Measurements from ENCODE around the gene SOX11. TPM values are rescaled to one million over a fixed set of nuclear protein-coding genes. Genes with fewer than 3 reads are reported as not detected.

The SOX11 gene
- total and polyA plus RNA-seq, 2 of the 8 experiments (the other 6 are each of a cell fraction or from before 2014, with no cell fraction given) = 9.0 to 55.6 TPM

DNA sequence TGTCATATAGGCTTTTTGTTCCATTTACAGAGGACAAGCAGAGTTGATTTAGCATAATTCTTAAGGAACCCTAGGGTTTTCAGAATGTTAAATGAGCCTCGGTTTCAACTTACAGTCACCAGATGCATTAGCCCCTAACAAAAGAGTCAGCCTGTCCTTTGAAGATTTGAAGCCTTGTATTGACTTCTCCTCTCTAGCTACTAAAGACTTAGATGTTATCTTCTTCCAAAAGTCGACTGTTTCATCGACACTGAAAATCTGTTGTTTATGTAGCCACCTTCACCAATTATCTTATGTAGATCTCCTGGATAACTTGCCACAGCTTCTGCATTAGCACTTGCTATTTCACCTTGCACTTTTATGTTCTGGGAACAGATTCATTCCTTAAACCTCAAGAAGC is 31.6 kb upstream of the SOX11 start:
- no peak overlapping the region for H2BK20ac ChIP-seq (ENCODE audit: low read length)
- no peaks in the 10 kb centered on the region for H4K20me1 ChIP-seq (replicated peaks in 1 of 2; ENCODE audit: control insufficient read depth in 1 of 2, insufficient read depth in 2 of 2, low read length in 2 of 2)
- ChIA-PET CTCF (ENCODE audit: partially characterized antibody) (no interaction called here), POLR2A (ENCODE audit: partially characterized antibody) (no interaction called here)
- H2AFZ ChIP-seq (ENCODE audit: low read length) = no peak overlapping the region
- no peaks in the 10 kb centered on the region for H3K27me3 ChIP-seq (replicated peaks in 1 of 4; ENCODE audit: control insufficient read depth in 3 of 4, extremely low read depth in 1 of 4, insufficient read depth in 3 of 4, low read length in 3 of 4)
- DNase-seq (ENCODE audit: low read depth in 1 of 2, low spot score in 2 of 2) = no peak
- H3K9me3 ChIP-seq (ENCODE audit: insufficient read depth in 2 of 2, low read depth in 1 of 2, low read length in 1 of 2) = peaks cover 3 to 5% of the 10 kb centered on the region in 2 experiments; a peak in 3 of 4 replicates
- H4K8ac ChIP-seq (ENCODE audit: extremely low read depth, insufficient read depth, low read length) = no peak overlapping the region
- no peak overlapping the region for H2BK15ac ChIP-seq (ENCODE audit: low read length)
- H2BK12ac ChIP-seq (ENCODE audit: low read depth, low read length) = no peak overlapping the region
- H2BK5ac ChIP-seq (ENCODE audit: low read depth, low read length) = no peak overlapping the region
- H2BK120ac ChIP-seq (replicated peaks; ENCODE audit: low read depth, low read length) = no peak overlapping the region
- no peak overlapping the region for H2AK5ac ChIP-seq (ENCODE audit: low read depth, low read length)
- 84% methylated on average over 3 of the region's 3 CpGs; no CpG with 5 or more reads in 1 of the 2 experiments for WGBS, 2 experiments (ENCODE audit: extremely low coverage in 1 of 2, insufficient coverage in 1 of 2, insufficient read length in 1 of 2, insufficient replicate concordance in 2 of 2, low coverage in 1 of 2, low lambda C conversion rate in 2 of 2, missing lambda C conversion rate in 1 of 2)
- no peak overlapping the region for H3K23ac ChIP-seq (ENCODE audit: insufficient read length)
- no peaks in the 10 kb centered on the region for H3K79me1 ChIP-seq (ENCODE audit: low read depth, low read length)
- no peaks in the 10 kb centered on the region for H3K4me1 ChIP-seq (replicated peaks in 1 of 4; ENCODE audit: control insufficient read depth in 3 of 4, insufficient read depth in 4 of 4, low read length in 3 of 4)
- no peaks in the 10 kb centered on the region for H3K23me2 ChIP-seq (ENCODE audit: low read depth, low read length)
- H3K4ac ChIP-seq (replicated peaks; ENCODE audit: insufficient read length, low read depth, low read length) = no peak overlapping the region
- no peak overlapping the region for H3K4me2 ChIP-seq (ENCODE audit: insufficient read depth in 1 of 2, low read depth in 2 of 2, low read length in 2 of 2)
- H3K4me3 ChIP-seq (ENCODE audit: extremely low read depth in 1 of 4, insufficient read depth in 2 of 4, low read depth in 3 of 4, low read length in 4 of 4) = no peak overlapping the region
- H3K9ac ChIP-seq (replicated peaks in 1 of 4; ENCODE audit: extremely low read depth in 1 of 4, low read depth in 3 of 4, low read length in 3 of 4) = no peak overlapping the region
- H3K14ac ChIP-seq (ENCODE audit: insufficient read length) = no peak overlapping the region
- H4K91ac ChIP-seq (replicated peaks; ENCODE audit: insufficient read length, low read length) = no peak overlapping the region
- H3K18ac ChIP-seq (ENCODE audit: extremely low read depth, low read length) = no peak overlapping the region
- no peak for FAIRE-seq
- H3K27ac ChIP-seq (ENCODE audit: low read depth, low read length) = no peak overlapping the region
- no peak overlapping the region for H3K56ac ChIP-seq (replicated peaks; ENCODE audit: insufficient read length, low read depth, low read length)
- no peak overlapping the region for H4K5ac ChIP-seq (ENCODE audit: insufficient read length, low read depth, low read length)
- no peaks in the 10 kb centered on the region for H3K79me2 ChIP-seq (ENCODE audit: control insufficient read depth in 1 of 2, insufficient read depth in 2 of 2, low read length in 2 of 2)
- no peaks in the 10 kb centered on the region for H3K36me3 ChIP-seq (ENCODE audit: control insufficient read depth in 2 of 4, insufficient read depth in 4 of 4, low read length in 3 of 4)
- no peak for TF ChIP-seq CEBPB (IDR thresholded peaks at IDR 0.05; ENCODE audit: low read depth, low read length)
- TF ChIP-seq BRCA1 (IDR thresholded peaks at IDR 0.05; ENCODE audit: low read depth, low read length) = no peak
- no peak for TF ChIP-seq ATF3 (IDR thresholded peaks at IDR 0.05; ENCODE audit: insufficient read depth, low read depth, low read length)
- TF ChIP-seq ASH2L (IDR thresholded peaks at IDR 0.05; ENCODE audit: low read length) = no peak
- no peak for TF ChIP-seq BACH1 (IDR thresholded peaks at IDR 0.05; ENCODE audit: low read length)
- TF ChIP-seq CHD1 (IDR thresholded peaks at IDR 0.05; ENCODE audit: low read depth, low read length) = no peak
- TF ChIP-seq, protein P1, sequence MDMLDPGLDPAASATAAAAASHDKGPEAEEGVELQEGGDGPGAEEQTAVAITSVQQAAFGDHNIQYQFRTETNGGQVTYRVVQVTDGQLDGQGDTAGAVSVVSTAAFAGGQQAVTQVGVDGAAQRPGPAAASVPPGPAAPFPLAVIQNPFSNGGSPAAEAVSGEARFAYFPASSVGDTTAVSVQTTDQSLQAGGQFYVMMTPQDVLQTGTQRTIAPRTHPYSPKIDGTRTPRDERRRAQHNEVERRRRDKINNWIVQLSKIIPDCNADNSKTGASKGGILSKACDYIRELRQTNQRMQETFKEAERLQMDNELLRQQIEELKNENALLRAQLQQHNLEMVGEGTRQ (IDR thresholded peaks at IDR 0.05; ENCODE audit: low read length) = no peak
- no peak for TF ChIP-seq SUZ12 (IDR thresholded peaks at IDR 0.05; ENCODE audit: low read length)
- no peak for TF ChIP-seq RBBP5 (IDR thresholded peaks at IDR 0.05; ENCODE audit: borderline replicate concordance, low read depth, low read length)
- no peak for TF ChIP-seq RNF2 (IDR thresholded peaks at IDR 0.05; ENCODE audit: borderline replicate concordance, low read depth, low read length, missing control alignments, poor library complexity, severe bottlenecking)
- no peak for TF ChIP-seq NRF1 (IDR thresholded peaks at IDR 0.05; ENCODE audit: low read depth, low read length)
- no peak for TF ChIP-seq HDAC6 (IDR thresholded peaks at IDR 0.05; ENCODE audit: low read depth, low read length)
